Right atrium auricular region (tissue), 2 donors: ENCODE measurements around the gene GADL1. TPM values are rescaled to one million over a fixed set of nuclear protein-coding genes. Genes with fewer than 3 reads are reported as not detected.

ENCODE experiments used
- DNase-seq: peaks from one replicate; pipeline ENCODE4 v3.0.0-alpha.2; 2019; ENCODE audit warnings: low spot score
- H3K27ac ChIP-seq, 2 donors: fragments of 200-600 bp; sonication (generic); 1 replicate in 1 of 2; 2 replicates in 1 of 2; pipeline ENCODE4 v1.5.1; 2016 to 2019
- H3K27me3 ChIP-seq, 2 donors: fragments of 200-600 bp; sonication (generic); one replicate each; pipeline versions ENCODE4 v1.5.1 to v1.6.0; 2017 to 2019
- H3K36me3 ChIP-seq: fragments of 200-600 bp; sonication (generic); one replicate; pipeline ENCODE4 v1.5.1; 2016
- H3K4me1 ChIP-seq, 2 donors: fragments of 200-600 bp; sonication (generic); one replicate each; pipeline versions ENCODE4 v1.5.1 to v1.6.0; 2017 to 2019
- H3K4me3 ChIP-seq, 2 donors: fragments of 200-600 bp; sonication (generic); 1 replicate in 1 of 2; 2 replicates in 1 of 2; pipeline ENCODE4 v1.5.1; 2017 to 2019; ENCODE audit warnings: mild to moderate bottlenecking in 1 of 2, moderate library complexity in 1 of 2
- H3K9me3 ChIP-seq, 2 donors: fragments of 200-600 bp; sonication (generic); one replicate each; pipeline ENCODE4 v1.5.1; 2019
- CTCF ChIP-seq, 2 donors: fragments of 200-600 bp; sonication (generic); IDR thresholded peaks; one replicate each; pipeline ENCODE4 v1.5.1; 2019; ENCODE audit warnings: antibody characterized with exemption in 2 of 2
- total RNA-seq, 2 donors: library from RNA; depleted of rRNA; stranded (reverse); fragments of >200 nt; gene quantifications; one replicate each; pipeline ENCODE4 v1.1.0, GENCODE V29; 2016

Gene GADL1
- total RNA-seq, 2 donors from 2014 or later: not detected

GRCh38 chr3:30918761-30919160 is 24.3 kb upstream of the GADL1 start:
- TF ChIP-seq CTCF (IDR thresholded peaks at IDR 0.05): no peak

GRCh38 chr3:30915782-30916181 is 21.3 kb upstream of the GADL1 start:
- H3K4me1 ChIP-seq: no peaks in the 10 kb centered on the region
- no peak for DNase-seq
- TF ChIP-seq CTCF (IDR thresholded peaks at IDR 0.05): no peak
- H3K27ac ChIP-seq: no peak overlapping the region
- no peak overlapping the region for H3K4me3 ChIP-seq
- H3K27me3 ChIP-seq: no peaks in the 10 kb centered on the region
- H3K36me3 ChIP-seq: no peaks in the 10 kb centered on the region
- H3K9me3 ChIP-seq: no peaks in the 10 kb centered on the region

More at GRCh38 chr3:30918761-30919160, 24.3 kb upstream of the GADL1 start:
- no peaks in the 10 kb centered on the region for H3K9me3 ChIP-seq
- H3K4me1 ChIP-seq: no peaks in the 10 kb centered on the region
- H3K4me3 ChIP-seq: no peak overlapping the region
- no peaks in the 10 kb centered on the region for H3K27me3 ChIP-seq
- H3K27ac ChIP-seq: no peak overlapping the region
- no peak for DNase-seq
- H3K36me3 ChIP-seq: no peaks in the 10 kb centered on the region

- DNase-seq: no peak
- Histone ChIP-seq H3K4me1 (no peaks in the 10 kb centered on the region), H3K27ac (no peak overlapping the region), H3K36me3 (no peaks in the 10 kb centered on the region), H3K4me3 (no peak overlapping the region), H3K27me3 (no peaks in the 10 kb centered on the region), H3K9me3 (no peaks in the 10 kb centered on the region)
- TF ChIP-seq CTCF (IDR thresholded peaks at IDR 0.05): no peak
Measured at GRCh38 chr3:30914696-30915095, 20.2 kb upstream of the GADL1 start.

GRCh38 chr3:30913176-30913575 is 18.7 kb upstream of the GADL1 start:
- no peak for DNase-seq
- no peak for TF ChIP-seq CTCF (IDR thresholded peaks at IDR 0.05)
- H3K4me3 ChIP-seq: no peak overlapping the region

GRCh38 chr3:30912301-30912700 is 17.8 kb upstream of the GADL1 start:
- no peaks in the 10 kb centered on the region for H3K27me3 ChIP-seq
- H3K9me3 ChIP-seq: no peaks in the 10 kb centered on the region
- no peak overlapping the region for H3K27ac ChIP-seq
- no peak for TF ChIP-seq CTCF (IDR thresholded peaks at IDR 0.05)
- H3K4me3 ChIP-seq: no peak overlapping the region
- no peaks in the 10 kb centered on the region for H3K36me3 ChIP-seq
- DNase-seq: no peak
- no peaks in the 10 kb centered on the region for H3K4me1 ChIP-seq

More at GRCh38 chr3:30913176-30913575, 18.7 kb upstream of the GADL1 start:
- H3K9me3 ChIP-seq: no peaks in the 10 kb centered on the region
- H3K36me3 ChIP-seq: no peaks in the 10 kb centered on the region
- no peaks in the 10 kb centered on the region for H3K4me1 ChIP-seq
- H3K27me3 ChIP-seq: no peaks in the 10 kb centered on the region
- H3K27ac ChIP-seq: no peak overlapping the region

- Histone ChIP-seq H3K27me3 (no peaks in the 10 kb centered on the region), H3K36me3 (no peaks in the 10 kb centered on the region), H3K9me3 (no peaks in the 10 kb centered on the region), H3K4me3 (no peak overlapping the region), H3K4me1 (no peaks in the 10 kb centered on the region), H3K27ac (no peak overlapping the region)
- no peak for DNase-seq
- TF ChIP-seq CTCF (IDR thresholded peaks at IDR 0.05): no peak
Measured at GRCh38 chr3:30908456-30909037, 14.1 kb upstream of the GADL1 start.
